CD4-positive, alpha-beta memory T cell (primary cell): ENCODE results near the gene IL1RAP. TPM values are rescaled to one million over a fixed set of nuclear protein-coding genes. Genes with fewer than 3 reads are reported as not detected.

Experiments
- CTCF ChIA-PET: fragments of 350-600 bp; sonication (Branson Sonifier 250); formaldehyde crosslinking; loops from one replicate; lab custom pipeline; 2021; ENCODE audit warnings: inconsistent platforms; ENCODE audit not compliant: partially characterized antibody; lab: Charles Lee
- POLR2A ChIA-PET: fragments of 350-600 bp; sonication (Branson Sonifier 250); formaldehyde crosslinking; loops from one replicate; lab custom pipeline; 2021; ENCODE audit not compliant: partially characterized antibody; lab: Charles Lee
- DNase-seq, 5 donors: peaks; one replicate each; pipeline versions ENCODE4 v3.0.0 to v3.0.0-alpha.2; 2020 to 2022; ENCODE audit warnings: mixed read lengths in 1 of 5
- H3K27ac ChIP-seq: one replicate; pipeline ENCODE4 v1.7.0; 2013; ENCODE audit warnings: low read depth, low read length
- H3K27me3 ChIP-seq: 2 replicates; pipeline ENCODE4 v1.7.0; 2013; ENCODE audit warnings: mild to moderate bottlenecking, low read length, moderate library complexity; ENCODE audit not compliant: insufficient read depth
- H3K36me3 ChIP-seq: 2 replicates; pipeline ENCODE4 v1.7.0; 2013; ENCODE audit warnings: mild to moderate bottlenecking, low read length, moderate library complexity; ENCODE audit not compliant: insufficient read depth
- H3K4me1 ChIP-seq: 2 replicates; pipeline ENCODE4 v1.7.0; 2013; ENCODE audit warnings: mild to moderate bottlenecking, low read length, moderate library complexity; ENCODE audit not compliant: insufficient read depth
- H3K4me3 ChIP-seq, 2 donors: one replicate each; pipeline ENCODE4 v1.7.0; 2013; ENCODE audit warnings: low read length in 2 of 2, mild to moderate bottlenecking in 1 of 2
- H3K9me3 ChIP-seq, 2 donors: one replicate each; pipeline ENCODE4 v1.7.0; 2013; ENCODE audit warnings: low read length in 2 of 2, control low read depth in 1 of 2; ENCODE audit not compliant: control insufficient read depth in 1 of 2
- H3K27ac Mint-ChIP-seq, 7 donors: one replicate each; pipeline ENCODE4 v1.8.0; 2020 to 2021; ENCODE audit warnings: mixed read lengths in 7 of 7, mild to moderate bottlenecking in 6 of 7, inconsistent platforms in 3 of 7, moderate library complexity in 3 of 7
- H3K27me3 Mint-ChIP-seq, 2 donors: one replicate each; pipeline ENCODE4 v1.8.0; 2020 to 2021; ENCODE audit warnings: mixed read lengths in 2 of 2
- H3K36me3 Mint-ChIP-seq, 2 donors: one replicate each; pipeline ENCODE4 v1.8.0; 2020 to 2021; ENCODE audit warnings: mixed read lengths in 2 of 2, inconsistent platforms in 1 of 2, mild to moderate bottlenecking in 1 of 2
- H3K4me1 Mint-ChIP-seq, 4 donors: one replicate each; pipeline ENCODE4 v1.8.0; 2020 to 2021; ENCODE audit warnings: mixed read lengths in 4 of 4, mild to moderate bottlenecking in 1 of 4
- H3K4me3 Mint-ChIP-seq, 8 donors: one replicate each; pipeline ENCODE4 v1.8.0; 2020 to 2021; ENCODE audit warnings: mixed read lengths in 8 of 8, mild to moderate bottlenecking in 7 of 8, moderate library complexity in 6 of 8, inconsistent platforms in 3 of 8
- H3K9me3 Mint-ChIP-seq, 8 donors: one replicate each; pipeline ENCODE4 v1.8.0; 2020 to 2021; ENCODE audit warnings: mixed read lengths in 8 of 8, mild to moderate bottlenecking in 5 of 8, inconsistent platforms in 3 of 8, moderate library complexity in 1 of 8
- intact Hi-C: fragments of 100-400 bp; cut with micrococcal nuclease; formaldehyde crosslinking; loops from one replicate; pipeline ENCODE4 v1.15.1; 2023
- polyA plus RNA-seq, 2 donors: library from polyadenylated mRNA; unstranded; fragments of 300-500 nt; fragmentation: Illumina TruSeq; gene quantifications; one replicate each; pipeline ENCODE4 v1.2.3, GENCODE V29; 2021
- total RNA-seq, 2 experiments: library from RNA; stranded (reverse); gene quantifications; one replicate each; pipeline ENCODE4 v1.2.3, GENCODE V29; 2021

Gene IL1RAP
- total and polyA plus RNA-seq, 4 experiments from 2014 or later, result 4.1 to 14.6 (median 8.2) TPM

GRCh38 chr3:190619353-190619752 lies 105.5 kb downstream of the IL1RAP start:
- no peak for DNase-seq
- H3K27me3 Mint-ChIP-seq, result no peaks in the 10 kb centered on the region
- Histone ChIP-seq H3K4me3 (no peak overlapping the region), H3K36me3 (no peaks in the 10 kb centered on the region), H3K4me1 (peaks cover 27% of the 10 kb centered on the region), H3K27ac (no peak overlapping the region), H3K27me3 (no peaks in the 10 kb centered on the region), H3K9me3 (no peaks in the 10 kb centered on the region)
- peaks cover 17 to 27% (median 23%) of the 10 kb centered on the region in 4 donors for H3K4me1 Mint-ChIP-seq
- CTCF ChIA-PET, result no interaction called here
- H3K36me3 Mint-ChIP-seq, result peaks cover 25 to 27% of the 10 kb centered on the region in 2 donors
- no peak overlapping the region for H3K4me3 Mint-ChIP-seq
- intact Hi-C loops, result no loop called here
- no peak overlapping the region for H3K27ac Mint-ChIP-seq
- no peaks in the 10 kb centered on the region for H3K9me3 Mint-ChIP-seq
- POLR2A ChIA-PET, result no interaction called here

- H3K27me3 Mint-ChIP-seq, result no peaks in the 10 kb centered on the region
- Histone ChIP-seq H3K27ac (no peak overlapping the region), H3K4me1 (peaks cover 27% of the 10 kb centered on the region), H3K4me3 (no peak overlapping the region), H3K36me3 (no peaks in the 10 kb centered on the region), H3K9me3 (no peaks in the 10 kb centered on the region), H3K27me3 (no peaks in the 10 kb centered on the region)
- H3K4me1 Mint-ChIP-seq, result peaks cover 17 to 27% (median 23%) of the 10 kb centered on the region in 4 donors
- CTCF ChIA-PET, result no interaction called here
- no peak for DNase-seq
- no peak overlapping the region for H3K27ac Mint-ChIP-seq
- no peaks in the 10 kb centered on the region for H3K9me3 Mint-ChIP-seq
- intact Hi-C loops, result no loop called here
- POLR2A ChIA-PET, result no interaction called here
- H3K4me3 Mint-ChIP-seq, result no peak overlapping the region
- H3K36me3 Mint-ChIP-seq, result peaks cover 29 to 30% of the 10 kb centered on the region in 2 donors
Measured at GRCh38 chr3:190619761-190620160, 105.9 kb downstream of the IL1RAP start.

GRCh38 chr3:190620886-190621608 lies 107.2 kb downstream of the IL1RAP start:
- Histone ChIP-seq H3K36me3 (no peaks in the 10 kb centered on the region), H3K4me1 (peaks cover 27% of the 10 kb centered on the region), H3K4me3 (no peak overlapping the region), H3K27ac (no peak overlapping the region), H3K9me3 (no peaks in the 10 kb centered on the region), H3K27me3 (no peaks in the 10 kb centered on the region)
- DNase-seq, result no peak
- Mint-ChIP-seq H3K9me3 (no peaks in the 10 kb centered on the region), H3K27ac (no peak overlapping the region), H3K36me3 (peaks cover 37 to 41% of the 10 kb centered on the region in 2 donors), H3K4me3 (no peak overlapping the region), H3K4me1 (peaks cover 17 to 27% (median 22%) of the 10 kb centered on the region in 4 donors), H3K27me3 (no peaks in the 10 kb centered on the region)
- CTCF ChIA-PET, result no interaction called here
- POLR2A ChIA-PET, result no interaction called here
- intact Hi-C loops, result no loop called here

- Histone ChIP-seq H3K27ac (no peak overlapping the region), H3K9me3 (no peaks in the 10 kb centered on the region), H3K4me3 (no peak overlapping the region), H3K4me1 (peaks cover 23% of the 10 kb centered on the region), H3K36me3 (no peaks in the 10 kb centered on the region), H3K27me3 (no peaks in the 10 kb centered on the region)
- Mint-ChIP-seq H3K9me3 (no peaks in the 10 kb centered on the region), H3K27ac (no peak overlapping the region), H3K27me3 (no peaks in the 10 kb centered on the region), H3K36me3 (peaks cover 38% of the 10 kb centered on the region in 2 donors), H3K4me1 (peaks cover 14 to 20% (median 18%) of the 10 kb centered on the region in 4 donors), H3K4me3 (no peak overlapping the region)
- no peak for DNase-seq
- CTCF ChIA-PET, result no interaction called here
- POLR2A ChIA-PET, result no interaction called here
- intact Hi-C loops, result no loop called here
Measured at GRCh38 chr3:190621927-190622326, 108.0 kb downstream of the IL1RAP start.

- Mint-ChIP-seq H3K9me3 (no peaks in the 10 kb centered on the region), H3K4me1 (peaks cover 0 to under 1% (median 0%) of the 10 kb centered on the region in 4 donors), H3K36me3 (peaks cover 38 to 50% of the 10 kb centered on the region in 2 donors), H3K27ac (peak overlapping the region in 1 of 7 donors; percentile 31), H3K27me3 (no peaks in the 10 kb centered on the region), H3K4me3 (no peak overlapping the region)
- Histone ChIP-seq H3K9me3 (no peaks in the 10 kb centered on the region), H3K27ac (no peak overlapping the region), H3K4me1 (no peaks in the 10 kb centered on the region), H3K36me3 (no peaks in the 10 kb centered on the region), H3K27me3 (no peaks in the 10 kb centered on the region), H3K4me3 (no peak overlapping the region)
- intact Hi-C loops, result no loop called here
- POLR2A ChIA-PET, result no interaction called here
- no peak for DNase-seq
- CTCF ChIA-PET, result interaction anchor here (1.1 kb wide), 1 partner anchor 12 kb away, joined by 3 read pairs; no protein-coding TSS in a partner anchor
Measured at GRCh38 chr3:190624282-190624681, 110.4 kb downstream of the IL1RAP start.

GRCh38 chr3:190626951-190627620 lies 113.2 kb downstream of the IL1RAP start:
- Mint-ChIP-seq H3K4me1 (peaks cover 0 to 4% (median under 1%) of the 10 kb centered on the region in 4 donors), H3K9me3 (no peaks in the 10 kb centered on the region), H3K36me3 (peaks cover 31 to 53% of the 10 kb centered on the region in 2 donors), H3K4me3 (no peak overlapping the region), H3K27me3 (no peaks in the 10 kb centered on the region), H3K27ac (no peak overlapping the region)
- no peak overlapping the region for H3K27ac ChIP-seq
- H3K4me1 ChIP-seq, result no peaks in the 10 kb centered on the region
- no peaks in the 10 kb centered on the region for H3K27me3 ChIP-seq
- intact Hi-C loops, result no loop called here
- CTCF ChIA-PET, result no interaction called here
- POLR2A ChIA-PET, result no interaction called here
- DNase-seq, result no peak
- no peak overlapping the region for H3K4me3 ChIP-seq
- H3K9me3 ChIP-seq, result no peaks in the 10 kb centered on the region
- no peaks in the 10 kb centered on the region for H3K36me3 ChIP-seq

- Mint-ChIP-seq H3K9me3 (no peaks in the 10 kb centered on the region), H3K4me3 (no peak overlapping the region), H3K36me3 (peaks cover 20 to 43% of the 10 kb centered on the region in 2 donors), H3K4me1 (peaks cover 0 to 4% (median under 1%) of the 10 kb centered on the region in 4 donors), H3K27me3 (no peaks in the 10 kb centered on the region), H3K27ac (no peak overlapping the region)
- POLR2A ChIA-PET, result no interaction called here
- no peak overlapping the region for H3K4me3 ChIP-seq
- CTCF ChIA-PET, result interaction anchor here (1.3 kb wide), 1 partner anchor 204 kb away, joined by 3 read pairs; no protein-coding TSS in a partner anchor
- no peak overlapping the region for H3K27ac ChIP-seq
- DNase-seq, result no peak
- no peaks in the 10 kb centered on the region for H3K9me3 ChIP-seq
- intact Hi-C loops, result no loop called here
- H3K27me3 ChIP-seq, result no peaks in the 10 kb centered on the region
- H3K4me1 ChIP-seq, result no peaks in the 10 kb centered on the region
- H3K36me3 ChIP-seq, result no peaks in the 10 kb centered on the region
Measured at GRCh38 chr3:190629088-190629487, 115.2 kb downstream of the IL1RAP start.
